IMR-90 (cell line): ENCODE data around the gene EPHA6. TPM values are rescaled to one million over a fixed set of nuclear protein-coding genes. Genes with fewer than 3 reads are reported as not detected.

Experiments
- ATAC-seq: fragments of 200-7000 bp; cut with Tn5 transposase; 2 replicates; pipeline ENCODE4 v1.9.1; 2020; ENCODE audit warnings: low read depth, mild to moderate bottlenecking, moderate library complexity
- BruUV-seq: library from RNA; stranded (reverse); fragments of 400-500 nt; replicated peaks from 2 replicates; lab custom pipeline; 2021; lab: Mats Ljungman, UMichigan
- CTCF ChIA-PET: fragments of 300-600 bp; formaldehyde crosslinking; extraction: SDS; loops from one replicate; lab custom pipeline; 2021; ENCODE audit warnings: antibody characterized with exemption; lab: Yijun Ruan, JAX
- POLR2A ChIA-PET: fragments of 300-600 bp; sonication (Branson Sonifier 250); formaldehyde crosslinking; loops from one replicate; lab custom pipeline; 2022; ENCODE audit warnings: antibody characterized with exemption; ENCODE audit not compliant: unreplicated experiment; lab: Charles Lee
- DNase-seq: peaks from one replicate; pipeline ENCODE4 v3.0.0; 2013
- H2AFZ ChIP-seq: replicated peaks from 2 replicates; pipeline ENCODE3; 2013; ENCODE audit warnings: low read length, mild to moderate bottlenecking; ENCODE audit not compliant: poor library complexity
- H2AK5ac ChIP-seq: 2 replicates; pipeline ENCODE4 v1.6.1; 2013; ENCODE audit warnings: low read depth, low read length, inconsistent platforms
- H2AK9ac ChIP-seq: replicated peaks from 2 replicates; pipeline ENCODE3; 2013; ENCODE audit warnings: mild to moderate bottlenecking, low read depth, low read length, moderate library complexity; ENCODE audit not compliant: poor library complexity
- H2BK120ac ChIP-seq: 2 replicates; pipeline ENCODE4 v1.6.1; 2013; ENCODE audit warnings: low read depth, low read length, inconsistent platforms
- H2BK15ac ChIP-seq: 3 replicates; pipeline ENCODE4 v1.6.1; 2013; ENCODE audit warnings: low read depth, low read length, inconsistent platforms
- H2BK20ac ChIP-seq: 2 replicates; pipeline ENCODE4 v1.6.1; 2013; ENCODE audit warnings: low read depth, mild to moderate bottlenecking, inconsistent platforms, low read length, moderate library complexity
- H2BK5ac ChIP-seq: 2 replicates; pipeline ENCODE4 v1.6.1; 2013; ENCODE audit warnings: mild to moderate bottlenecking, low read depth, low read length, inconsistent platforms; ENCODE audit not compliant: poor library complexity, severe bottlenecking
- H3K14ac ChIP-seq: replicated peaks from 2 replicates; pipeline ENCODE4 v1.6.1; 2013; ENCODE audit warnings: low read depth, low read length, inconsistent platforms
- H3K18ac ChIP-seq: 2 replicates; pipeline ENCODE4 v1.6.1; 2013; ENCODE audit warnings: low read depth, low read length, control low read depth
- H3K23ac ChIP-seq: 2 replicates; pipeline ENCODE4 v1.6.1; 2013; ENCODE audit warnings: low read depth, low read length, inconsistent platforms
- H3K27ac ChIP-seq: 2 replicates; pipeline ENCODE4 v1.5.1; 2013; ENCODE audit warnings: mild to moderate bottlenecking, control low read depth, low read length; ENCODE audit not compliant: insufficient read depth
- H3K27me3 ChIP-seq: 2 replicates; pipeline ENCODE4 v1.6.1; 2013; ENCODE audit warnings: low read length; ENCODE audit not compliant: control insufficient read depth, insufficient read depth
- H3K36me3 ChIP-seq: 2 replicates; pipeline ENCODE4 v1.6.1; 2013; ENCODE audit warnings: low read length, mixed read lengths; ENCODE audit not compliant: control insufficient read depth, insufficient read depth
- H3K4ac ChIP-seq: 2 replicates; pipeline ENCODE4 v1.6.1; 2013; ENCODE audit warnings: low read depth, low read length, inconsistent platforms
- H3K4me1 ChIP-seq: 2 replicates; pipeline ENCODE4 v1.6.1; 2013; ENCODE audit warnings: low read length, mixed read lengths; ENCODE audit not compliant: control insufficient read depth, insufficient read depth
- H3K4me2 ChIP-seq: 2 replicates; pipeline ENCODE4 v1.6.1; 2013; ENCODE audit warnings: low read depth, mild to moderate bottlenecking, control low read depth, low read length, moderate library complexity
- H3K4me3 ChIP-seq: 2 replicates; pipeline ENCODE4 v1.5.1; 2013; ENCODE audit warnings: low read depth, mild to moderate bottlenecking, control low read depth, low read length, moderate library complexity; ENCODE audit not compliant: insufficient read depth
- H3K56ac ChIP-seq: 2 replicates; pipeline ENCODE4 v1.6.1; 2013; ENCODE audit warnings: low read length, inconsistent platforms; ENCODE audit not compliant: insufficient read depth; ENCODE audit errors: extremely low read depth
- H3K79me1 ChIP-seq, 2 experiments: 2 replicates each; pipeline ENCODE4 v1.6.1; 2013; ENCODE audit warnings: low read length in 2 of 2, inconsistent platforms in 1 of 2, low read depth in 1 of 2
- H3K9ac ChIP-seq: 2 replicates; pipeline ENCODE4 v1.6.1; 2013; ENCODE audit warnings: low read depth, low read length, control low read depth
- H3K9me1 ChIP-seq: 2 replicates; pipeline ENCODE4 v1.6.1; 2013; ENCODE audit warnings: low read length, inconsistent platforms; ENCODE audit not compliant: insufficient read depth
- H3K9me3 ChIP-seq: 2 replicates; pipeline ENCODE4 v1.6.1; 2013; ENCODE audit warnings: low read length; ENCODE audit not compliant: control insufficient read depth, insufficient read depth
- H4K20me1 ChIP-seq: 2 replicates; pipeline ENCODE4 v1.6.1; 2013; ENCODE audit warnings: low read length, inconsistent platforms; ENCODE audit not compliant: insufficient read depth
- H4K5ac ChIP-seq: 2 replicates; pipeline ENCODE4 v1.6.1; 2013; ENCODE audit warnings: mild to moderate bottlenecking, low read depth, low read length, control low read depth
- H4K8ac ChIP-seq, 2 experiments: 2 replicates each; pipeline ENCODE4 v1.6.1; 2013; ENCODE audit warnings: low read depth in 2 of 2, low read length in 2 of 2, control low read depth in 1 of 2, inconsistent platforms in 1 of 2
- H4K91ac ChIP-seq: 2 replicates; pipeline ENCODE4 v1.6.1; 2013; ENCODE audit warnings: low read depth, low read length, inconsistent platforms; ENCODE audit not compliant: insufficient read depth
- CEBPB ChIP-seq: IDR thresholded peaks from 2 replicates; pipeline ENCODE4 v1.6.1; 2012; ENCODE audit warnings: low read depth, low read length, improper control_type of control experiment
- CHD1 ChIP-seq: IDR thresholded peaks from 2 replicates; pipeline ENCODE4 v1.6.1; 2012; ENCODE audit warnings: low read depth, low read length, improper control_type of control experiment
- CTCF ChIP-seq: conservative IDR thresholded peaks from 2 replicates; pipeline ENCODE4 v1.5.1; 2012; ENCODE audit warnings: mild to moderate bottlenecking, low read depth, low read length, improper control_type of control experiment
- FOS ChIP-seq: fragments of 150-350 bp; IDR thresholded peaks from 2 replicates; pipeline ENCODE4 v1.6.1; 2016; ENCODE audit warnings: low read depth, low read length
- MAFK ChIP-seq: IDR thresholded peaks from 2 replicates; pipeline ENCODE4 v1.6.1; 2012; ENCODE audit warnings: low read depth, low read length, improper control_type of control experiment
- MAZ ChIP-seq: IDR thresholded peaks from 2 replicates; pipeline ENCODE4 v1.6.1; 2012; ENCODE audit warnings: low read depth, mild to moderate bottlenecking, low read length, improper control_type of control experiment, moderate library complexity, borderline replicate concordance
- MXI1 ChIP-seq: IDR thresholded peaks from 2 replicates; pipeline ENCODE4 v1.6.1; 2012; ENCODE audit warnings: low read depth, mild to moderate bottlenecking, low read length, moderate library complexity, borderline replicate concordance
- NFE2L2 ChIP-seq: fragments of 150-350 bp; IDR thresholded peaks from 2 replicates; pipeline ENCODE4 v1.6.1; 2016; ENCODE audit warnings: low read depth, mild to moderate bottlenecking, low read length
- POLR2A ChIP-seq: IDR thresholded peaks from 2 replicates; pipeline ENCODE4 v1.6.1; 2012; ENCODE audit warnings: mild to moderate bottlenecking, low read depth, low read length
- RAD21 ChIP-seq: IDR thresholded peaks from 2 replicates; pipeline ENCODE4 v1.6.1; 2012; ENCODE audit warnings: low read length, improper control_type of control experiment
- RCOR1 ChIP-seq: IDR thresholded peaks from 2 replicates; pipeline ENCODE4 v1.6.1; 2012; ENCODE audit warnings: mild to moderate bottlenecking, low read length, improper control_type of control experiment; ENCODE audit not compliant: insufficient replicate concordance
- RFX5 ChIP-seq: IDR thresholded peaks from 2 replicates; pipeline ENCODE4 v1.8.0; 2012; ENCODE audit warnings: low read depth, mild to moderate bottlenecking, low read length, moderate library complexity
- SMC3 ChIP-seq: fragments of 150-350 bp; IDR thresholded peaks from 2 replicates; pipeline ENCODE4 v1.6.1; 2016; ENCODE audit warnings: low read depth, mild to moderate bottlenecking, antibody characterized with exemption, low read length, moderate library complexity
- USF2 ChIP-seq: fragments of 150-350 bp; IDR thresholded peaks from 2 replicates; pipeline ENCODE4 v1.6.1; 2017; ENCODE audit warnings: mild to moderate bottlenecking, antibody characterized with exemption, low read length, low read depth
- WGBS, 2 experiments: methylation state at CpG; one replicate each; pipeline versions ENCODE4 v1.1.5 to v1.1.7; 2013; ENCODE audit warnings: missing lambda C conversion rate in 2 of 2; ENCODE audit not compliant: insufficient read length in 1 of 2; ENCODE audit errors: extremely low coverage in 2 of 2; 5-methylcytosine and 5-hydroxymethylcytosine counted together
- dilution Hi-C: fragments of 300-500 bp; cut with HindIII; formaldehyde crosslinking; loops from one replicate; pipeline ENCODE4 v1.14.3; 2018; ENCODE audit warnings: low sequenced_read_pairs; ENCODE audit not compliant: unreplicated experiment
- in situ Hi-C: fragments of 300-500 bp; cut with MboI; formaldehyde crosslinking; loops from 3 replicates; pipeline ENCODE4 v1.14.3; 2019; ENCODE audit warnings: low sequenced_read_pairs, inconsistent platforms, mixed read lengths
- intact Hi-C: fragments of 100-400 bp; cut with micrococcal nuclease; formaldehyde crosslinking; loops from 2 replicates; pipeline ENCODE4 v1.10.0; 2022
- polyA plus RNA-seq, 3 experiments: library from polyadenylated mRNA; depleted of rRNA; stranded (reverse); fragments of >200 nt; gene quantifications; 2 replicates each; pipeline ENCODE4 v1.2.3, GENCODE V29; 2012; ENCODE audit warnings: low replicate concordance in 1 of 3
- total RNA-seq: library from RNA; depleted of rRNA; stranded (reverse); fragments of >200 nt; gene quantifications from 2 replicates; pipeline ENCODE4 v1.2.3, GENCODE V29; 2012
- TF ChIP-seq, protein P1 (sequence below): fragments of 150-350 bp; IDR thresholded peaks from 2 replicates; pipeline ENCODE4 v1.6.1; 2016; ENCODE audit warnings: low read depth, mild to moderate bottlenecking, low read length, moderate library complexity, borderline replicate concordance

Gene EPHA6
- total and polyA plus RNA-seq, 2 of the 4 experiments (the other 2 are of a cell fraction) = not detected

DNA sequence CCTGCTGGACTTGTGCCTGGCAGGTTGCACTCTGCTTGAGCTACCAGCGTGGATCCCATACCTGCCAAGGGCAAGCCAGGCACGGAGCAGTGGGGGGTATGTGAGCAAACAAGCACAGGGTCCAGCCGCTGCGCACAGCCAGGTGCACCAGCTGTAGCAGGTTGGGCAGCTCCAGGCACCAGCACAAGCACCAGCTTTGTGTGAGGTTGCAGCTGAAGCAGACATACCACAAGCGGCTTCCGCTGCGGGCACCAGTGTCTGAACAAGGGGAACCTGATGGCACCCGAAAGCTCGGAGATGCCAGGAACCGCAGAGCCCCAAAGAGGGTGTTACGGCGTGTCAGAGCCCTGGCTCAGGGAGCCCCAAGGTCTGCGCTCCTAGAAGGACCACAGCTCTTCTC lies 477.5 kb downstream of the EPHA6 start:
- dilution Hi-C loops = no loop called here
- Histone ChIP-seq H3K9me1 (no peaks in the 10 kb centered on the region), H2BK15ac (no peak overlapping the region), H3K79me1 (no peaks in the 10 kb centered on the region), H3K4ac (no peak overlapping the region), H4K20me1 (no peaks in the 10 kb centered on the region), H3K23ac (no peak overlapping the region), H3K27me3 (no peaks in the 10 kb centered on the region), H3K36me3 (no peaks in the 10 kb centered on the region), H3K56ac (no peak overlapping the region), H2BK5ac (no peak overlapping the region), H3K4me2 (no peak overlapping the region), H4K8ac (no peak overlapping the region), H3K4me3 (no peak overlapping the region), H3K27ac (no peak overlapping the region), H2AK9ac (no peak overlapping the region), H2AK5ac (no peak overlapping the region), H3K14ac (no peak overlapping the region), H3K18ac (no peak overlapping the region), H3K9me3 (peaks cover 37% of the 10 kb centered on the region), H2BK20ac (no peak overlapping the region), H4K5ac (no peak overlapping the region), H3K9ac (no peak overlapping the region), H2BK120ac (no peak overlapping the region), H3K4me1 (no peaks in the 10 kb centered on the region), H2AFZ (no peak overlapping the region), H4K91ac (no peak overlapping the region)
- ChIA-PET CTCF (no interaction called here), POLR2A (no interaction called here)
- intact Hi-C loops = no loop called here
- no peak for DNase-seq
- in situ Hi-C loops = no loop called here
- ATAC-seq = no peak
- TF ChIP-seq RFX5 (no peak), USF2 (no peak), CHD1 (no peak), NFE2L2 (no peak), POLR2A (no peak), FOS (no peak), RAD21 (no peak), SMC3 (no peak), CTCF (no peak), RCOR1 (no peak), MAZ (no peak), MAFK (no peak), CEBPB (no peak), MXI1 (no peak)
- TF ChIP-seq, protein P1, sequence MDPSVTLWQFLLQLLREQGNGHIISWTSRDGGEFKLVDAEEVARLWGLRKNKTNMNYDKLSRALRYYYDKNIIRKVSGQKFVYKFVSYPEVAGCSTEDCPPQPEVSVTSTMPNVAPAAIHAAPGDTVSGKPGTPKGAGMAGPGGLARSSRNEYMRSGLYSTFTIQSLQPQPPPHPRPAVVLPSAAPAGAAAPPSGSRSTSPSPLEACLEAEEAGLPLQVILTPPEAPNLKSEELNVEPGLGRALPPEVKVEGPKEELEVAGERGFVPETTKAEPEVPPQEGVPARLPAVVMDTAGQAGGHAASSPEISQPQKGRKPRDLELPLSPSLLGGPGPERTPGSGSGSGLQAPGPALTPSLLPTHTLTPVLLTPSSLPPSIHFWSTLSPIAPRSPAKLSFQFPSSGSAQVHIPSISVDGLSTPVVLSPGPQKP = no peak
- no TSS peak for BruUV-seq
- WGBS, 2 experiments = no CpG with 5 or more reads among the region's 13 CpGs
